Suprapubic skin (tissue), 4 donors: Measurements from ENCODE around the gene HMCN1. TPM values are rescaled to one million over a fixed set of nuclear protein-coding genes. Genes with fewer than 3 reads are reported as not detected.
A peak's percentile ranks its signal among the peaks of the same experiment; 100 is the strongest.

Experiments
- DNase-seq, 2 donors: peaks; one replicate each; pipeline ENCODE4 v3.0.0-alpha.2; 2019; ENCODE audit warnings: low spot score in 2 of 2
- H3K27ac ChIP-seq: fragments of 200-600 bp; sonication (generic); one replicate; pipeline ENCODE4 v1.5.1; 2019
- H3K27me3 ChIP-seq: fragments of 200-600 bp; sonication (generic); one replicate; pipeline ENCODE4 v1.5.1; 2019
- H3K36me3 ChIP-seq: fragments of 200-600 bp; sonication (generic); one replicate; pipeline ENCODE4 v1.5.1; 2019
- H3K4me1 ChIP-seq: fragments of 200-600 bp; sonication (generic); one replicate; pipeline ENCODE4 v1.5.1; 2019
- H3K4me3 ChIP-seq: fragments of 200-600 bp; sonication (generic); one replicate; pipeline ENCODE4 v1.5.1; 2019; ENCODE audit warnings: mild to moderate bottlenecking
- H3K9me3 ChIP-seq: fragments of 200-600 bp; sonication (generic); one replicate; pipeline ENCODE4 v1.5.1; 2019
- CTCF ChIP-seq, 2 donors: fragments of 200-600 bp in 1 of 2; fragments of 450-650 bp in 1 of 2; sonication (generic) in 1 of 2; IDR thresholded peaks; one replicate each; pipeline ENCODE4 v1.5.1; 2016 to 2019; ENCODE audit warnings: antibody characterized with exemption in 2 of 2, mild to moderate bottlenecking in 1 of 2, moderate library complexity in 1 of 2
- EP300 ChIP-seq: sonication (generic); formaldehyde crosslinking; IDR thresholded peaks from one replicate; pipeline ENCODE4 v1.6.1; 2017; ENCODE audit warnings: antibody characterized with exemption
- POLR2A ChIP-seq, 2 donors: fragments of 450-650 bp; IDR thresholded peaks; one replicate each; pipeline ENCODE4 v1.6.1; 2017; ENCODE audit warnings: antibody characterized with exemption in 2 of 2, mild to moderate bottlenecking in 2 of 2, moderate library complexity in 2 of 2
- POLR2AphosphoS5 ChIP-seq, 3 donors: sonication (generic); formaldehyde crosslinking; IDR thresholded peaks; one replicate each; pipeline ENCODE4 v1.6.1; 2017; ENCODE audit warnings: antibody characterized with exemption in 3 of 3
- WGBS: methylation state at CpG from one replicate; pipeline ENCODE4 v1.1.5; 2018; 5-methylcytosine and 5-hydroxymethylcytosine counted together
- total RNA-seq, 4 donors: library from RNA; depleted of rRNA; stranded (reverse); fragments of >200 nt; gene quantifications; one replicate each; pipeline ENCODE4 v1.1.0, GENCODE V29; 2016

The HMCN1 gene
- total RNA-seq, 4 donors from 2014 or later = 2.2 to 5.6 (median 3.7) TPM

GRCh38 chr1:186079084-186079684, 345.0 kb downstream of the HMCN1 start:
- WGBS = 71% methylated on average over 7 of the region's 7 CpGs
- no peak for DNase-seq
- Histone ChIP-seq H3K36me3 (no peaks in the 10 kb centered on the region), H3K4me3 (no peak overlapping the region), H3K9me3 (no peaks in the 10 kb centered on the region), H3K27ac (no peak overlapping the region), H3K4me1 (peaks cover 20% of the 10 kb centered on the region), H3K27me3 (no peaks in the 10 kb centered on the region)
- no peak for TF ChIP-seq POLR2AphosphoS5 (IDR thresholded peaks at IDR 0.05)
- TF ChIP-seq POLR2A (IDR thresholded peaks at IDR 0.05) = no peak
- no peak for TF ChIP-seq CTCF (IDR thresholded peaks at IDR 0.05)
- TF ChIP-seq EP300 = no peak

DNA sequence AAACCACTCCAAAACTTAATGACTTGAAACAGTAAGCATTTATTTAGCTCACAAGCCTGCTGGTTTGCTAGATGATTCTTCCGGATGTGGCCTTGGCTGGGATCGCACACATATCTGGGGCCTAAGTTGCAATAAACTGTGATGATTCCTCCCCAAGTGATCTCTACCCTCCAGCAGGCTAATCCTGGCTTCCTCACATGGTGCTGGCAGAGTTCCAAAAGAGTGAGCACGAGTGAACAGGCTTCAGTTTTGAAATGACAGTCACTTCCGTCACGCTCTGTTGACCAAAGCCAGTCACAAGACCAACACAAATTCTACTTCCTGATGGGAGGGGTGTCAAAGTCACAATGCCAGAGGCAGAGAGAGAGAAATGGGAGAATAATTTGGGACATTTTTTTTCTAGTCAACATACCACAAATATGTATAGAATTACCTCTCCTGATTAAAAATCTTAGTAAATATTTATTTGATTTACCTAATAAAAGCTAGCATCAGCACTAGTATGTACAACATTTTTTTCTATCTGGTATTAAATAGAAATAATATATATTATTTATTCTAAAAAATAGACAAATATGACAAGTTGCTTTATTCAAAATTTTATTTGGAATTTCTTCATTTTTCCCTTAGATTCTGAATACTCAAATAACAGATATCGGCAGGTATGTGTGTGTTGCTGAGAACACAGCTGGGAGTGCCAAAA, 348.2 kb downstream of the HMCN1 start:
- Histone ChIP-seq H3K27ac (peak overlapping the region; percentile 20), H3K27me3 (no peaks in the 10 kb centered on the region), H3K36me3 (no peaks in the 10 kb centered on the region), H3K4me1 (peaks cover 12% of the 10 kb centered on the region), H3K4me3 (no peak overlapping the region), H3K9me3 (no peaks in the 10 kb centered on the region)
- DNase-seq = peak; percentile 86 to 92
- TF ChIP-seq POLR2AphosphoS5 (IDR thresholded peaks at IDR 0.05) = peak in 1 of 3 donors; percentile 52
- TF ChIP-seq POLR2A (IDR thresholded peaks at IDR 0.05) = no peak
- WGBS = 29% methylated on average over 6 of the region's 6 CpGs

DNA sequence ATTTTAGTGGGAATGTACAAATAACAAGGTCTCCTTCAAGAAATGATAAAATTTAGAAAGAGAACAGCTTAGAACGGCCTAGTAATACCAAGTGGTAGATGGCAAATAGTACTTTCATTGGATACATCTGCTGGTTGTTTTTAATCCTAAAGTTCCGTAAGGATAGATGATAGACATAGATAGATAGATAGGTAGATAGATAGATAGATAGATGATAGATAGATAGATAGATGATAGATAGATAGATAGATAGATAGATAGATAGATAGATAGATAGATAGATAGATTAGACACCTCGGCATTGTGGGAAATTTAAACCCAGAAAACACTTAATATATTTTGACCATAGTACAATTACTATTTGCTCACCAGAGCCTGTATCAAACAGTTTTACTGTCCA, 352.4 kb downstream of the HMCN1 start:
- no peak overlapping the region for H3K27ac ChIP-seq
- no peak for DNase-seq
- no peaks in the 10 kb centered on the region for H3K36me3 ChIP-seq
- H3K9me3 ChIP-seq = no peaks in the 10 kb centered on the region
- peaks cover 8% of the 10 kb centered on the region for H3K4me1 ChIP-seq
- no peak overlapping the region for H3K4me3 ChIP-seq
- TF ChIP-seq POLR2A (IDR thresholded peaks at IDR 0.05) = no peak
- no peak for TF ChIP-seq CTCF (IDR thresholded peaks at IDR 0.05)
- no peak for TF ChIP-seq EP300
- TF ChIP-seq POLR2AphosphoS5 (IDR thresholded peaks at IDR 0.05) = no peak
- WGBS = 96% methylated on average over 3 of the region's 3 CpGs
- no peaks in the 10 kb centered on the region for H3K27me3 ChIP-seq

DNA sequence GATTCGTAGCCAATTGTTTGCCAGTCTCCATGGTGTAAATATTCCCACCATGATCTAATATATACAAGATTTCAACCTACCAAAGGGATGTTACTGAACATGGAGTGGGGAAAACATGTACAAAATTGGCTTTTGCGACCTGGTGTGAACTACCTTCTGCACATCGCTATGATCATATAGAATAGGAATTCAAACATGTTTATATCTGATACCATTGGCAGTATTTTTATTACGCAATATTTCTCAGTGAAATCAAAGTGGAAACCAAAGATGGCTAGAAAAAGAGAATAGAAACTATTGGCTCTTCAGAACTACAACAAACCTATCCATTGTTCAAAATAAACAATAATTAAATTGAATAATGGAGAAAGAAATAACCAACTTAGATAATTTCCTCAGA, 355.7 kb downstream of the HMCN1 start:
- TF ChIP-seq CTCF (IDR thresholded peaks at IDR 0.05) (no peak), EP300 (no peak)
- Histone ChIP-seq H3K27ac (no peak overlapping the region), H3K4me3 (no peak overlapping the region), H3K27me3 (no peaks in the 10 kb centered on the region), H3K4me1 (no peaks in the 10 kb centered on the region), H3K36me3 (no peaks in the 10 kb centered on the region), H3K9me3 (no peaks in the 10 kb centered on the region)
- no peak for DNase-seq
- WGBS = 89% methylated on average over 4 of the region's 4 CpGs

GRCh38 chr1:186091222-186091720, 357.1 kb downstream of the HMCN1 start:
- TF ChIP-seq POLR2A (IDR thresholded peaks at IDR 0.05) = no peak
- no peak for TF ChIP-seq CTCF (IDR thresholded peaks at IDR 0.05)
- TF ChIP-seq POLR2AphosphoS5 (IDR thresholded peaks at IDR 0.05) = no peak
- no peak for TF ChIP-seq EP300
- Histone ChIP-seq H3K4me1 (no peaks in the 10 kb centered on the region), H3K36me3 (no peaks in the 10 kb centered on the region), H3K27ac (no peak overlapping the region), H3K4me3 (no peak overlapping the region), H3K9me3 (no peaks in the 10 kb centered on the region), H3K27me3 (no peaks in the 10 kb centered on the region)
- no peak for DNase-seq
